SU-DHL-6 (cell line): ENCODE results near the gene EPHX1.

ENCODE experiments used
- EZH2phosphoT487 ChIP-seq: fragments of 200-600 bp; sonication (generic), shearing (Covaris generic); conservative IDR thresholded peaks from 2 replicates; pipeline ENCODE4 v1.6.1; 2018; ENCODE audit warnings: mild to moderate bottlenecking, antibody characterized with exemption, low read length, moderate library complexity, mixed read lengths
- TF ChIP-seq, protein P1 (sequence below): fragments of 200-600 bp; sonication (generic); IDR thresholded peaks from one replicate; pipeline ENCODE4 v1.5.1; 2017; ENCODE audit warnings: antibody characterized with exemption, mild to moderate bottlenecking, low read length, moderate library complexity; ENCODE audit not compliant: insufficient read depth, poor library complexity, severe bottlenecking

DNA sequence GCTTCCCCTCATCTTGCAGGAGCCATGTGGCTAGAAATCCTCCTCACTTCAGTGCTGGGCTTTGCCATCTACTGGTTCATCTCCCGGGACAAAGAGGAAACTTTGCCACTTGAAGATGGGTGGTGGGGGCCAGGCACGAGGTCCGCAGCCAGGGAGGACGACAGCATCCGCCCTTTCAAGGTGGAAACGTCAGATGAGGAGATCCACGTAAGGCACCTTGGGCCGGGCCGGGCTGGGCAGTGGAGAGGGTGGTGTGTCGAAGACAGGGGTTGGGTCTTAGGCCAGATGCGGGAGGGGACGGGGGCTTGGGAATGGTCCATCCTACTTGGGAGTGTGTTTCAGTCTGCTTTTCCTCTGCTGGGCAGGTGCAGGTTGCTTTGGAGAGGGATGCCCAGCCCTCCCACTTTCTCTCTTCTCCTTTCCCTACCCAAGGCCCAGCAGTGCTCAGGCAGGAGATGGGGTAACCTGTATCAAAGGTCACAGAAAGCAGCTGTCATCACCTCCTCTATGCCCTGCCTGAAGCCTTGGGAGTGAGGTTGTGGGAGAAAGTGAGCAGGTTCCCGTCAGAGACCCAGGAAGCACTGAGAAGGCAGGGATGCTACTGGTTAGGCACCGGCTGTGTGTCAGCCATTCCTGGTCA is 18.9 kb downstream of the EPHX1 start:
- TF ChIP-seq EZH2phosphoT487, result no peak
- TF ChIP-seq, protein P1, sequence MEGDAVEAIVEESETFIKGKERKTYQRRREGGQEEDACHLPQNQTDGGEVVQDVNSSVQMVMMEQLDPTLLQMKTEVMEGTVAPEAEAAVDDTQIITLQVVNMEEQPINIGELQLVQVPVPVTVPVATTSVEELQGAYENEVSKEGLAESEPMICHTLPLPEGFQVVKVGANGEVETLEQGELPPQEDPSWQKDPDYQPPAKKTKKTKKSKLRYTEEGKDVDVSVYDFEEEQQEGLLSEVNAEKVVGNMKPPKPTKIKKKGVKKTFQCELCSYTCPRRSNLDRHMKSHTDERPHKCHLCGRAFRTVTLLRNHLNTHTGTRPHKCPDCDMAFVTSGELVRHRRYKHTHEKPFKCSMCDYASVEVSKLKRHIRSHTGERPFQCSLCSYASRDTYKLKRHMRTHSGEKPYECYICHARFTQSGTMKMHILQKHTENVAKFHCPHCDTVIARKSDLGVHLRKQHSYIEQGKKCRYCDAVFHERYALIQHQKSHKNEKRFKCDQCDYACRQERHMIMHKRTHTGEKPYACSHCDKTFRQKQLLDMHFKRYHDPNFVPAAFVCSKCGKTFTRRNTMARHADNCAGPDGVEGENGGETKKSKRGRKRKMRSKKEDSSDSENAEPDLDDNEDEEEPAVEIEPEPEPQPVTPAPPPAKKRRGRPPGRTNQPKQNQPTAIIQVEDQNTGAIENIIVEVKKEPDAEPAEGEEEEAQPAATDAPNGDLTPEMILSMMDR, result no peak
